ENCODE measurements around the gene ELL3. TPM values are rescaled to one million over a fixed set of nuclear protein-coding genes. Genes with fewer than 3 reads are reported as not detected.

Gene ELL3
- total RNA-seq = 21.9 and 24.1 TPM in 2 replicates

DNA sequence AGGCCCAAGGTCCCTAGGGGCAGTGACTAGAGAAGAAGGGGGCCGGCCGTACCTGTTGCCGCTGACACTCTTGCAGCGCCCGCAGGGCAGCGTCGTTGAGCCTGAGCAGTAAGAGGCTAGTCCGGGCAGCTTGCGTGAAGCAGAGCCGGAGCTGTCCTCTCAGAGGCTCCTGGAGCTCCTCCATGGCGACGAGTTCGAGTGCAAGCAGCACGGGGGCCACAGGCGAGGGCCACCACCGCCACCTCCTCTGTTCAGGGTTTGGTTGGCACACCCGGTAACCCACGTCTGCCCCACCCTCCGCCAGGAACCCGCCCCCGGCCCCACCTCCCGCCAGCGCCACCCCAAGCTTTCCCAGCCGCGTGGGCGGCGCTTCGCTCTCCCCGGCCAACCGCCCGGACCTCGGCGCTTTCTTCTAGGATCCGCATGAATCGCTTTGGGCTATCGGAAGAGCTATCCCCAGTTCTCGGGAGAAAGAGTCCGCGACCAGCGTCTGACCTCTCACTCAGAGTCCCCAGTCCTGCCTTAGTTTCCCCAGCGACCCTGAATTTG lies at the start of gene ELL3:
Gene ELL3 (minus strand): TSS at position 249 of the 549 bp plus-strand sequence. CDS start 65 bp downstream, at position 184.

GRCh38 chr15:43824302-43825246 lies 47.8 kb upstream of the ELL3 start, which contains the start of gene MFAP1:
MFAP1 (minus strand) TSS chr15:43824690; CDS start chr15:43824569, 121 bp downstream.

DNA sequence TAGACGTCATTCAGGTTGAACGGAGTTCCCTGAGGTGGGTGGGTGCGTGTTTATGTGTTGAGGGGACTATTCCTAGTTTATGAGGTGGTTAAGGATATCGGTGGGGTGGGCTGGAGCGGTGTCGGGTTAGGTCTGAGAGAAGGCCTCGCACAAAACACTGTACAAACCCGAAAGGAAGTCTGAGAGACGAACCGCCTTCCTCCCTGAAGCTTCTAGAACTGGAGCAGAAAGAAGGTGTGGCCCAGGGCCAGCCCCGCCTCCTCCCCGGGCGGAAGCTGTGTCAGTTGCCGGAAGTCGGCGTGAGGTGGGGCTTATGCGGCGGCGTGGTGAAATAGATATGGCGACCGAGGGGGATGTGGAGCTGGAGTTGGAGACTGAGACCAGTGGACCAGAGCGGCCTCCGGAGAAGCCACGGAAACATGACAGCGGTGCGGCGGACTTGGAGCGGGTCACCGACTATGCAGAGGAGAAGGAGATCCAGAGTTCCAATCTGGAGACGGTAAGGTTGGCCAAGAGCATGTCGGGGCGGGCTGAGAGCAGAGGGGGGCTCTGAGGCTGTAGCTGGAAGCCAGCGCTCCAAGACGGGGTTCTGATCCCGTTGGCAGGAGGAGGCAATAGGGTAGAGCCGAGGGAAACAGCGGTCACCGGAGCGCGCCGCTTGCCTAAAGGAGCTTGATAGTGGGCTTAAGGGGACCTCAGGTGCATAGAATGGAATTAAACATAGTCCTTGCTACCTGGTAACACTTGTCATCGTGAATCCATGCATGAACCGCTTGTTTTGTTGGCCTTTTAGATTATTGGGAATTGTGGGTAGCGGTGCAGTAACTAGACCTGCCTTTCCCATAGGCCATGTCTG lies 23.7 kb upstream of the ELL3 start, which contains the start of gene HYPK:
Gene HYPK (plus strand): TSS at position 314 of the 856 bp plus-strand sequence. CDS start 24 bp downstream, at position 338.

DNA sequence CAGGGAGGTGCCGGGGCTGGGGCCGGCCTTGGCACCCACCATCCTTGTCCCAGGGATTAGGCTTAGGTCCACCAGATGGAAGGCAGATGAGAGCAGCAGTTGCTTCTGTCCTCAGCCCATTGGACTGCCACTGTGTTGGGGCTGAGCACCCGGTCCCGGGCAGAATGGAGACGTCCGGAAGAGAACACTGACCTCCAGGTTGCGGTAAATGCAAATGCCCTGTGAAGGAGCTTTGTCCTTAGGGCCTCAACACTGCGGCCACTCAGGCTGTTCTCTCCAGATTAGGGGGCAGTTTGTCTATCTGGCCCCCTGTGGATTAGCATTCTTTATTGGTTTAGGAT lies 23.1 kb upstream of the ELL3 start, which contains the start of gene SERINC4:
Gene SERINC4 (minus strand): TSS at position 276 of the 341 bp plus-strand sequence. CDS start 234 bp downstream, at position 42.

DNA sequence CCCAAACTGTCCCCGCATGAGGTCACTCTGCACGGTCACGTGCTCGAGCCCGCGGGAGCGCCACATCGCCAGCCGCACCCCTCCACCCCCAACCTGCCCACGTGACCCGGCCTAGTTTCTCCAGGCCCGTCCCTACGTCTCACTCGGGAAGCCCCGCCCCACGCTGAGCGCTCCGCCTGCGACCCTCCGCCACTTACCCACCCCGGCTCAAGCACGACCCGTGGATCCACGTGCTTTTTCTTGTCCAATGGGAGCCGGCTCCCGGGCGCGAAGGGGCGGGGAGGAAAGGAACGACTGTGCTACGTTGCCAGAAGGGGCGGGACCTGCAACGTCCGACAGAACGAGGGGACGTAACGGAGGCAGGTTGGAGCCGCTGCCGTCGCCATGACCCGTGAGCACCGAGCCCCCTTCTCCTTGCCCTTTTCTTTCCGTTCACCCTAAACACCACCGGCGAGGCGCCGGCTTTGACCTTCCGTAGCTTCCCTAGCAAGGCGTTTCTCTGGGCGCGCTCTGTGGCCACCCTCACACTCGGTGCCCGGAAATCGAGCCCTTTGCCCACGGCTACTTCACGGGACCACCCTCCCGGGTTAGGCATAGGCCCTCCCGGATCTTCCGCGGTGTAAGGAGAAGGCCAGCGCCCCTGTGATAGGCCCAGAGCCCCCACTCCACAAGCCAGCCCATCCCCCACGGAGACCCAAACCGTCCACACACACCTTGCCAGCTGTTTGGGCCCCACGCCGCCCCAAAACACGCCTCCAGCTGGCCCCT lies 15.4 kb upstream of the ELL3 start, which contains the start of gene SERF2:
Gene SERF2 (plus strand): TSS at position 328 of the 768 bp plus-strand sequence. CDS start 57 bp downstream, at position 385.

GRCh38 chr15:43746245-43746902 lies 30.4 kb downstream of the ELL3 start, which contains the start of gene PDIA3:
PDIA3 (plus strand) TSS chr15:43746438; CDS start chr15:43746540, 102 bp downstream.

Other genes starting within 250 kb of the ELL3 start
- gene PPIP5K1, start 186.8 kb downstream of the ELL3 start, total RNA-seq = 53.3 and 101 TPM in 2 replicates
- gene CKMT1B, start 182.9 kb downstream of the ELL3 start, total RNA-seq = 17.8 and 69.5 TPM in 2 replicates
- 0.34 and 0.71 TPM in 2 replicates for gene STRC, start 158.2 kb downstream of the ELL3 start, total RNA-seq
- gene CATSPER2, start 128.1 kb downstream of the ELL3 start, total RNA-seq = 1.4 and 6.7 TPM in 2 replicates
- gene CKMT1A, start 83.1 kb downstream of the ELL3 start, total RNA-seq = 21.5 and 63.9 TPM in 2 replicates
- 223 and 333 TPM in 2 replicates for gene PDIA3, start 30.5 kb downstream of the ELL3 start, total RNA-seq
- 224 and 266 TPM in 2 replicates for gene SERF2, start 15.4 kb upstream of the ELL3 start, total RNA-seq
- 0.07 TPM in 1 of 2 replicates, not detected in the other for gene SERINC4, start 23.3 kb upstream of the ELL3 start, total RNA-seq
- gene HYPK, start 23.6 kb upstream of the ELL3 start, total RNA-seq = 4.3 and 5.8 TPM in 2 replicates
- gene MFAP1, start 47.7 kb upstream of the ELL3 start, total RNA-seq = 28.4 and 38.1 TPM in 2 replicates
- 1.4 and 1.6 TPM in 2 replicates for gene WDR76, start 50.0 kb upstream of the ELL3 start, total RNA-seq